Stimulated activated CD4-positive, alpha-beta T cell treated with anti-CD3 and anti-CD28 coated beads, Interleukin-2, amount 100 ng/mL, for 24 hours (primary cell): ENCODE results near the gene GGCT.
"Not testable (repeated sequence)": the region's sequence is repeated elsewhere in the genome, so short reads cannot be mapped to it uniquely, and the experiment has no call there.

Experiments
- DNase-seq, 2 donors: peaks; one replicate each; pipeline ENCODE4 v3.0.0-alpha.2; 2020

The GGCT gene

GRCh38 chr7:30514776-30515175, 10.1 kb upstream of the GGCT start:
- no peak for DNase-seq

- no peak for DNase-seq
Observed at GRCh38 chr7:30514177-30514576, 9.5 kb upstream of the GGCT start.

- no peak for DNase-seq
Observed at GRCh38 chr7:30513762-30514161, 9.1 kb upstream of the GGCT start.

- DNase-seq, result no peak
Observed at GRCh38 chr7:30511973-30512662, 7.5 kb upstream of the GGCT start.

GRCh38 chr7:30511494-30511893, 6.9 kb upstream of the GGCT start:
- DNase-seq, result no peak

- peak; percentile 22 to 30 for DNase-seq
Observed at GRCh38 chr7:30510124-30511075, 5.8 kb upstream of the GGCT start.

GRCh38 chr7:30509171-30509857, 4.7 kb upstream of the GGCT start:
- not testable (repeated sequence) for DNase-seq

GRCh38 chr7:30507346-30507900, 2.8 kb upstream of the GGCT start:
- not testable (repeated sequence) for DNase-seq

GRCh38 chr7:30505174-30505697, 607 bp upstream of the GGCT start:
- no peak for DNase-seq

- DNase-seq, result no peak
Observed at GRCh38 chr7:30503274-30504212, 1.1 kb downstream of the GGCT start.

GRCh38 chr7:30502470-30503251, 2.0 kb downstream of the GGCT start:
- DNase-seq, result no peak

GRCh38 chr7:30501264-30501663, 3.4 kb downstream of the GGCT start:
- no peak for DNase-seq

GRCh38 chr7:30493228-30493627, 11.4 kb downstream of the GGCT start:
- no peak for DNase-seq

GRCh38 chr7:30491417-30491816, 13.2 kb downstream of the GGCT start:
- DNase-seq, result no peak

- no peak for DNase-seq
Observed at GRCh38 chr7:30487371-30487770, 17.3 kb downstream of the GGCT start.

GRCh38 chr7:30485667-30486066, 19.0 kb downstream of the GGCT start:
- DNase-seq, result no peak

- DNase-seq, result not testable (repeated sequence)
Observed at GRCh38 chr7:30481416-30481815, 23.2 kb downstream of the GGCT start.

- DNase-seq, result peak; percentile 23
Observed at GRCh38 chr7:30479202-30480120, 25.2 kb downstream of the GGCT start.

GRCh38 chr7:30478349-30479201, 26.1 kb downstream of the GGCT start, which contains the start of gene NOD1:
Gene NOD1, minus strand, starts transcription at chr7:30478784. Its CDS starts 21,863 bp downstream, at chr7:30456921.
- peak; percentile 72 to 78 for DNase-seq
